Body of pancreas (tissue), 4 donors: Measurements from ENCODE around the gene SPRN. TPM values are rescaled to one million over a fixed set of nuclear protein-coding genes. Genes with fewer than 3 reads are reported as not detected.
"Not testable (repeated sequence)": the region's sequence is repeated elsewhere in the genome, so short reads cannot be mapped to it uniquely, and the experiment has no call there.

ENCODE experiments used
- ATAC-seq: fragments of 150-250 bp; one replicate; pipeline ENCODE4 v1.9.1; 2016
- DNase-seq, 4 donors: peaks; one replicate each; pipeline ENCODE4 v3.0.0-alpha.2; 2019
- H3K27ac ChIP-seq, 4 donors: fragments of 200-600 bp; sonication (generic); 1 replicate in 3 of 4; 2 replicates in 1 of 4; pipeline versions ENCODE4 v1.5.1 to v1.6.1; 2016 to 2019; ENCODE audit warnings: mild to moderate bottlenecking in 1 of 4, mixed read lengths in 1 of 4, moderate library complexity in 1 of 4
- H3K27me3 ChIP-seq, 2 donors: fragments of 200-600 bp; sonication (generic); one replicate each; pipeline ENCODE4 v1.6.0; 2016; ENCODE audit warnings: mild to moderate bottlenecking in 1 of 2
- H3K36me3 ChIP-seq, 2 donors: fragments of 200-600 bp; sonication (generic); replicated peaks in 1 of 2; 2 replicates each; pipeline ENCODE4 v1.5.1; 2016; ENCODE audit warnings: low read depth in 2 of 2; ENCODE audit not compliant: insufficient read depth in 1 of 2
- H3K4me1 ChIP-seq: fragments of 200-600 bp; sonication (generic); one replicate; pipeline ENCODE4 v1.6.0; 2016
- H3K4me3 ChIP-seq, 2 donors: fragments of 200-600 bp; sonication (generic); 1 replicate in 1 of 2; 2 replicates in 1 of 2; pipeline ENCODE4 v1.5.1; 2016 to 2019
- H3K9me3 ChIP-seq, 3 donors: fragments of 200-600 bp; sonication (generic); 1 replicate in 2 of 3; 2 replicates in 1 of 3; pipeline ENCODE4 v1.5.1; 2016
- CTCF ChIP-seq, 7 experiments: fragments of 450-650 bp in 4 of 7; fragments of 200-600 bp in 3 of 7; sonication (generic) in 3 of 7; IDR thresholded peaks; one replicate each; pipeline ENCODE4 v1.5.1; 2016 to 2019; ENCODE audit warnings: antibody characterized with exemption in 7 of 7
- POLR2A ChIP-seq, 3 donors: fragments of 450-650 bp; IDR thresholded peaks; one replicate each; pipeline ENCODE4 v1.6.1; 2016; ENCODE audit warnings: antibody characterized with exemption in 3 of 3, mild to moderate bottlenecking in 2 of 3
- WGBS, 2 donors: methylation state at CpG; one replicate each; pipeline ENCODE4 v1.1.5; 2017; 5-methylcytosine and 5-hydroxymethylcytosine counted together
- intact Hi-C: fragments of 100-400 bp; cut with DNase I; formaldehyde crosslinking; loops from one replicate; pipeline ENCODE4 v1.15.1; 2023
- total RNA-seq, 2 donors: library from RNA; depleted of rRNA; stranded (reverse); fragments of >200 nt; gene quantifications; one replicate each; pipeline ENCODE4 v1.1.0, GENCODE V29; 2016

The SPRN gene
- total RNA-seq, 2 donors from 2014 or later: not detected

GRCh38 chr10:133444342-133445267, 20.2 kb upstream of the SPRN start:
- DNase-seq: no peak
- ATAC-seq: no peak

GRCh38 chr10:133442967-133443924, 18.8 kb upstream of the SPRN start:
- H3K27ac ChIP-seq: no peak overlapping the region
- ATAC-seq (no peak), DNase-seq (no peak)
- intact Hi-C loops: no loop called here
- no peak for TF ChIP-seq CTCF (IDR thresholded peaks at IDR 0.05)
- TF ChIP-seq POLR2A (IDR thresholded peaks at IDR 0.05): no peak
- peaks cover 6% of the 10 kb centered on the region for H3K4me1 ChIP-seq
- H3K4me3 ChIP-seq: no peak overlapping the region
- 87 to 90% methylated on average over 12 to 16 of the region's 16 CpGs for WGBS, 2 donors
- no peaks in the 10 kb centered on the region for H3K36me3 ChIP-seq
- H3K27me3 ChIP-seq: no peaks in the 10 kb centered on the region
- H3K9me3 ChIP-seq: peaks cover 0 to 10% (median 0%) of the 10 kb centered on the region in 3 donors

More at GRCh38 chr10:133444342-133445267, 20.2 kb upstream of the SPRN start:
- H3K27ac ChIP-seq: no peak overlapping the region
- H3K9me3 ChIP-seq: peaks cover 0 to 11% (median 0%) of the 10 kb centered on the region in 3 donors
- H3K4me3 ChIP-seq: no peak overlapping the region
- H3K4me1 ChIP-seq: no peaks in the 10 kb centered on the region
- no peak for TF ChIP-seq POLR2A (IDR thresholded peaks at IDR 0.05)
- TF ChIP-seq CTCF (IDR thresholded peaks at IDR 0.05): no peak
- 87 to 90% methylated on average over 5 to 11 of the region's 12 CpGs for WGBS, 2 donors
- intact Hi-C loops: no loop called here
- H3K27me3 ChIP-seq: no peaks in the 10 kb centered on the region
- no peaks in the 10 kb centered on the region for H3K36me3 ChIP-seq

GRCh38 chr10:133442191-133442966, 18.0 kb upstream of the SPRN start:
- 84 to 87% methylated on average over 9 to 22 of the region's 23 CpGs for WGBS, 2 donors
- Histone ChIP-seq H3K27me3 (no peaks in the 10 kb centered on the region), H3K27ac (no peak overlapping the region), H3K36me3 (no peaks in the 10 kb centered on the region), H3K4me1 (peaks cover 11% of the 10 kb centered on the region), H3K4me3 (no peak overlapping the region), H3K9me3 (peaks cover 0 to 1% (median 0%) of the 10 kb centered on the region in 3 donors)
- intact Hi-C loops: no loop called here
- ATAC-seq: no peak
- TF ChIP-seq POLR2A (IDR thresholded peaks at IDR 0.05): no peak
- TF ChIP-seq CTCF (IDR thresholded peaks at IDR 0.05): no peak
- DNase-seq: no peak

GRCh38 chr10:133441780-133442179, 17.4 kb upstream of the SPRN start:
- H3K36me3 ChIP-seq: no peaks in the 10 kb centered on the region
- H3K4me1 ChIP-seq: peaks cover 11% of the 10 kb centered on the region
- WGBS, 2 donors: 61 to 83% methylated on average over 3 to 10 of the region's 12 CpGs
- intact Hi-C loops: no loop called here
- no peak overlapping the region for H3K27ac ChIP-seq
- no peak for ATAC-seq
- no peak for DNase-seq
- no peaks in the 10 kb centered on the region for H3K27me3 ChIP-seq
- no peak for TF ChIP-seq POLR2A (IDR thresholded peaks at IDR 0.05)
- TF ChIP-seq CTCF (IDR thresholded peaks at IDR 0.05): no peak
- H3K9me3 ChIP-seq: no peaks in the 10 kb centered on the region
- no peak overlapping the region for H3K4me3 ChIP-seq

GRCh38 chr10:133441356-133441755, 16.9 kb upstream of the SPRN start:
- ATAC-seq, H3K27ac ChIP-seq, H3K36me3 ChIP-seq, H3K9me3 ChIP-seq, H3K4me3 ChIP-seq, DNase-seq, intact Hi-C loops, H3K27me3 ChIP-seq: not testable (repeated sequence)
- 73 to 88% methylated on average over 5 to 12 of the region's 21 CpGs for WGBS, 2 donors
- peaks cover 11% of the 10 kb centered on the region for H3K4me1 ChIP-seq
